GM20431 (cell line): ENCODE results near the gene BTD.

Source experiments
- in situ Hi-C: fragments of 300-500 bp; cut with MseI, MboI; formaldehyde crosslinking; loops from one replicate; pipeline ENCODE4 v1.15.0; 2020; ENCODE audit warnings: low sequenced_read_pairs; ENCODE audit not compliant: unreplicated experiment

BTD gene

DNA sequence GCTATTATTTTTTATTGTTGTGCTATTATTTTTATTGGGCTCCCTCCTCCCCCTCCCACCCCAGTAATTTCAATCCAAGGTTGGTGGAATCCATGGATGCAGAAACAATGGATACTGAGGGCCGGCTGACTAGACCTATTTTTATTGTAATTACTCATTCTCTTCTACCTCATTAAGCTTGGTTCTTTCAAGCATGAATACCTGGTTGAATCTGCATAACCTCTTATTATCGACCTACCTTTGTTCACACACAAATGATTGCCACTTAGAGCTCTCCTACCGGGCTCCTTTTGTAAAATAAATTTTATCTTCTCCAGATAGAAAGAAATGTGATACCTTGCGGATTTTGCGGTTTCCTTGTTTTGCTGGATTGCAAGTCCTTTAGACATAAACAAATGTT lies 31.6 kb downstream of the BTD start:
- in situ Hi-C loops = loop anchor here (25.0 kb wide), 1 partner anchor 179 kb away; no protein-coding TSS in a partner anchor

GRCh38 chr3:15633766-15634598 lies 32.4 kb downstream of the BTD start:
- in situ Hi-C loops = loop anchor here (25.0 kb wide), 1 partner anchor 178 kb away; no protein-coding TSS in a partner anchor

- in situ Hi-C loops = loop anchor here (25.0 kb wide), 1 partner anchor 178 kb away; no protein-coding TSS in a partner anchor
Measured at GRCh38 chr3:15634671-15635070, 33.1 kb downstream of the BTD start.

- in situ Hi-C loops = loop anchor here (25.0 kb wide), 1 partner anchor 177 kb away; no protein-coding TSS in a partner anchor
Measured at GRCh38 chr3:15635121-15635661, 33.6 kb downstream of the BTD start.

- in situ Hi-C loops = loop anchor here (25.0 kb wide), 1 partner anchor 176 kb away; no protein-coding TSS in a partner anchor
Measured at GRCh38 chr3:15636028-15636709, 34.6 kb downstream of the BTD start.

DNA sequence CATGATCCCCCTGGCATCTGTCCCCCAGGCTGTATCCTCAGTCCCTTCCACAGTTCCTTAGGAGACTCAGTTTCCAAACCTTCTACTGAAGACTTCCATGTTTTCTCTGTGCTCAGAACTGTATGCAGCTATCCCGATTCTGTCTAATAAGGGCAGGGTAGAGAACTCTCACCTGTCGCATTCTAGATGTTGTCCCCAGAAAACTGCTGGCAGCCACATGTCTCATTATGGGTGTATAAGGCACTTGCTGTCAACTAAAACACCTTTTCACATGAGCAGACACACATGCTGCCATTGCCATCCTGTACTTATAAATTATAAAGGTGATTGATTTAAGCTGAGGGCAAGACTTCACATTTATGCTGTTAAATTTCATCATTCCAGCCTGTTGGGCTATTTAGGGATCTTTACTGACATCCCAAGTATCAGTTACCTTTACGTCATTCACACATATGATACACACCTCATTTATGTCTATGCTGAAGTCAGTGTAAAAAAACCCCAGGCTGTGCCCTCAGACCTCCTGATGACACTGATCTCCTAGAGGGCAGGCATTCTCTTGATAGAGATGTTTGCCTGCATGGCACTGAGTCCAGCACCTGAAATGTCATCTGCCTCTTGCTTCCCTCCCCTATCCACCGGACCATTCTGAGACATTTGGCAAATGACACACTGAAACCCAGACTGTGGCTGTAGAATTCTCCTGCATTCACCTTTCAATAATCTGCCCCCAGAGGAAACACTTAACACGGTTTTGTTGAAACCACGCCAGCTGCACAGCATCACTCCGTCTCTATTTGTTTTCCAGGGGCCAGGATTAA lies 35.8 kb downstream of the BTD start:
- in situ Hi-C loops = loop anchor here (25.0 kb wide), 1 partner anchor 175 kb away; no protein-coding TSS in a partner anchor

- in situ Hi-C loops = loop anchor here (25.0 kb wide), 1 partner anchor 174 kb away; no protein-coding TSS in a partner anchor
Measured at GRCh38 chr3:15638193-15638890, 36.8 kb downstream of the BTD start.

DNA sequence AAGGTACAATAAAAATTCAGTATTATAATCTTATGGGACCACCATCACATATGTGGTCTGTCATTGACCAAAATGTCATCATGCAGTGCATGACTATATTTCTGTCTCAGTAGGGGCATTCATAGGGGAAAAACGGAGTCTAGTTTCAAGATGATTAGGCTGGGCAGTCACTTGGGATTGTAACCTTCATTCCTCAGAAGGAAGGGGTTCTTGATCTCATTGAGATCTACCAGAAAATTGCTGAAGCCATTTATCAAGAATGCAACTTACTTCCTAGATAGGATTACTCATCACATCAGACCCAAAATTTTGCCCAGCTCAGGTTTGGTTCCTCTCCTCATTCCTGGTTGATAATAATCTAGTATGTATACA lies 37.3 kb downstream of the BTD start:
- in situ Hi-C loops = loop anchor here (25.0 kb wide), 1 partner anchor 173 kb away; no protein-coding TSS in a partner anchor

GRCh38 chr3:15645246-15645645 lies 43.7 kb downstream of the BTD start:
- in situ Hi-C loops = loop anchor here (25.0 kb wide), 1 partner anchor 167 kb away; no protein-coding TSS in a partner anchor

DNA sequence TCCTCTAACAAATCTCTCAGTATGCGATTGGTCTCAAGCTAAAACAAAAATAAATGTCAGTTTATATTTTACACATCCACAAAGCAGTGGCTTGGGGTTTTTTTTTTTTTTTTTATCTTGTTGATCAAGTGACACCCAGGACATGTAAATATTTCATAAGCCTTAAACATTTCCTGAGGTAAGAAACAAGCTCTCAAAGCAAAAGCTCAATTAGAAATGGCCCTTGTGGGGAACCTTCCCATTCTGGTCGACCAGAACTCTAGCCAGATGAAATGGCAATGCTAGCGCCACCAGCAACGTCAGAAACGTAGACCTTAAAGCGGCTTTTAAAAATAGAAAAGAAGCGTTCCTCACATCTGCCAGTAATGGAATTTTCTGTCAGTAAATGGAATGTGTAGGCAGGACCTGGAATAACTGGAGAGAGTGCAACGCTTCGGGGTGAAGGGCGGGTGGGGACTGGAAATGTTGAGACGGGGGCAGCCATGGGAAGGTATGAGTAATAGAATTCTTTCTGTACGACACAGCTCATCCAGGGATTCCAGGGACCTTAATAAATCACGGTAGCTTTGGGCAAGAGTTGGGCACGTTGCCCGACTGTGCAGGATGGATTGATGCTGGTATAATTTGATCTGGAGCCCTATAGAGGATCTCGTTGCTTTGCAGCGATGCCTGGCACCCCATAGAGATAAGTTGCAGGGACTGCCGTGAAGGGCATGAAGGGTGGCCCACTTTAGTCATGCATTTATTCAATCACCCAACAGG lies 44.4 kb downstream of the BTD start:
- in situ Hi-C loops = loop anchor here (25.0 kb wide), 1 partner anchor 166 kb away; no protein-coding TSS in a partner anchor

- in situ Hi-C loops = loop anchor here (25.0 kb wide), 1 partner anchor 165 kb away; no protein-coding TSS in a partner anchor
Measured at GRCh38 chr3:15646851-15647511, 45.4 kb downstream of the BTD start.

DNA sequence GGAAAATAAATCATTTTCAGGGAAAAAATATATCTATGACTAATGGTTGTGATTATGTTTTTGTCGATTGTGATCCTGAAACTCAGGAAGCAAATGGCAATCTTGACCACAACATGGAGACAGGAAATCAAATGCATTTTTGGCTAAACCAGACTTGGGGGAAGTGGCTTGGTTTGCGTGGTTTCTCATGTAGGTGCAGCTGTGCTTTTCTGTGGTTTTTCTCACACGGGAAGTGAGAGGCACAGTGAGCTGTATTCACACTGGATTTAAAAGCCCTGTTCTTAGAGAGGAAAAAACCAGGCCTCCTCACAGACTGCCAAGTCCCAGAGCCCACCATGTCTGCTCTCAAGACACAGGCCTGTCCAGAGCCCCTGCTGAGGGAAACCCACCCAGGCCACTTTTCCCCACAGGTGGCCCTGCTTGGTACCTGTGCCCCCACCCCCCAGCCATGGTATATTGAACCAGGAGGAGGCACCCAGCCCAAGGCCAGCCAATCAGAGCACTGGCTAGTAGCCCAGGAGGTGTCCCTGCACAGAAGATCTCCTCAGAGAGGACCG lies 46.1 kb downstream of the BTD start:
- in situ Hi-C loops = loop anchor here (25.0 kb wide), 1 partner anchor 165 kb away; no protein-coding TSS in a partner anchor

DNA sequence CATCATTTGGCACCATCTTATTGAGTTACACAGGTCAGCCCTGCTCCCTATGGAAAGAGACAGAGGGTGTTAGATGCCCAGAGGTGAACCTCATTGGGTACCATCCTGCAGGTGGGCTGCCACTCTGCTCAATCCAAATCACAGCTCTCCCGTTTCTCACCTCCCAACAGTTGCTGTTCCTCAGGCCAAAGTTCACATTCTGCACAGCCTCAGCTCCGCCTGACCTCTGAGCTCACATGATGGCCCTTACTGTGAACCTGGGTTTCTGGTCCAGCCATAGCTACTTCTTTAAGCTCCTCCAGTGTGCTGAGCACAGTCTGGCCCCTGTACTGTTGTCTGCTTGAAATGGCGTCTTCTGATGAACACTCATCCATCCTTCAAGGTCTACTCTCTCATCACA lies 47.8 kb downstream of the BTD start:
- in situ Hi-C loops = loop anchor here (25.0 kb wide), 1 partner anchor 163 kb away; no protein-coding TSS in a partner anchor

DNA sequence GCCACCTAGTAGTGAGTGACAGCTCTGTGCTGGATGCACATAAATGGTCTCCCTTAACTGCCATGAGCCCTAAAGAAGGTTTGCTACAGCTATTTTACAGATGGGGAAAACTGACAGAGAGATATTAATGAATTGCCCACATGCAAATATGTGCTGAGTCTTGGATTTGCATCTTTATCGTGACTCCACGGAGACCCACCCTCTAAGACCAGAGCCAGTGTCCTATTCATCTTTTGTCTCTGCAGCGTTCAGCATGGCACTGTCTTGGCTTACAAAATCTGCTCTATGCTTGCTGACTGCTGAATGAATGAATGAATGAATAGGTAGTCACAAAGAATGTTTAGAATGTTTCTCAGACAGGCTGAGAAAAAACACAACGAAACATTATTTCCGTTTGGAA lies 48.3 kb downstream of the BTD start:
- in situ Hi-C loops = loop anchor here (25.0 kb wide), 1 partner anchor 162 kb away; no protein-coding TSS in a partner anchor

GRCh38 chr3:15651396-15651795 lies 49.9 kb downstream of the BTD start:
- in situ Hi-C loops = no loop called here

DNA sequence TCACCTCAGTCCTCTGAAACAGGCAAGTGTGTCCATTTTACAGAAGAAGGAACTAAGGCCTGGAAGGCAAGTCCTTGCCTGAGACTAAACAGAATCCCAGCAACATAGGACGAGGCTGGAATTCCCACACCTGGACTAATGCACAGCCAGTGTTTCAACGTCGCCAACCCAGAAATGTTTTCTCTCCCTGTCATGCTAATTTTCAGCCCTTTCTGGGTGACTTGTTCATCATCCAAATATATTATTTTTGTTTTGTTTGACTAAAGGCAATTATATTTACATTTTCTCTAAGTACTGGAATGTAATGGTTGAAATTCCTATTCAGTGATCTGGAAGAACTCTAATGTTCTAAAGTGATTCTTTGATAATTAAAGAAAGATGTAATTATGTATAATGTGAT lies 51.8 kb downstream of the BTD start:
- in situ Hi-C loops = no loop called here

DNA sequence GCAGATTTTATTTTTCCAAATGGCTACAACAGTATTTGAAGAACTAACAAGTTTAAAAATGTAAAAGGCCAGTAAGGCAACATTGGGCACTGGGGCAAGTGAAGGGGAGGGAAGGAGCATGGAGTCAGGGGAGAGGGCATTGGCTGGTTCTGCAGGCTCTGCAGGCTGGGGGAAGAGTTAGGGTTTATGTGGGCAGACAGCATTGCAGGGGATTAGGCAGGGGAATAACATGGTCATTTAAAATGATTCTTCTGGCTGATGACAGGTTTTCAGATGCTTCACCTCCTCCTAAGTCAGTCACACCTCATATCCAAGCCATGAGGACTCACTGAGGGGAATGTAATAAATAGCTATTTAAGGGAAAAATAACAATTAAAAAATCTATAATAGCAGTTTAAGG lies 52.6 kb downstream of the BTD start:
- in situ Hi-C loops = no loop called here
